ENCODE data around the gene MLXIP.
"Not testable (repeated sequence)": the region's sequence is repeated elsewhere in the genome, so short reads cannot be mapped to it uniquely, and the experiment has no call there.

The MLXIP gene

DNA sequence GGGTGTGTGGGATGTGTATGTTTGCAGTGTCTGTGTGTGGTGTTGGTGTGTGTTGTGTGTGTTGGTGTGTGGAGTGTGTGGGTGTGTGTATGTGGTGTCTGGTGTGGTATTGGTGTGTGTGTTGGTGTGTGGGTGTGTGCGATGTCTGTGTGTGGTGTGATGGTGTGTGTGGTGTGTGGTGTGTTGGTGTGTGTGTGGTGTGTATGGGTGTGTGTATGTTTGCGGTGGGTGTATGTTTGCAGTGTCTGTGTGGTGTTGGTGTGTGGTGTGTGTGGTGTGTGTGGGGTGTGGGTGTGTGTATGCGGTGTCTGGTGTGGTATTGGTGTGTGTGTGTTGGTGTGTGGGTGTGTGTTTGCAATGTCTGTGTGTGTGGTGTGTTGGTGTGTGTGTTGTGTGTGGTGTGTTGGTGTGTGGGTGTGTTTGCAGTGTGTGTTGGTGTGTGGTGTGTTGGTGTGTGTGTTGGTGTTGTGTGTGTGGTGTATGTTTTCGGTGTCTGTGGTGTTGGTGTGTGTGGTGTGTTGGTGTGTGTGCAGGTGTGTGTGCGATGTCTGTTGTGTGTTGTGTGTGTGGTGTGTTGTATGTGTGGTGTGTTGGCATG lies 15.7 kb downstream of the MLXIP start:
- no peak for FAIRE-seq
- DNase-seq (ENCODE audit: insufficient read length, low spot score): no peak

DNA sequence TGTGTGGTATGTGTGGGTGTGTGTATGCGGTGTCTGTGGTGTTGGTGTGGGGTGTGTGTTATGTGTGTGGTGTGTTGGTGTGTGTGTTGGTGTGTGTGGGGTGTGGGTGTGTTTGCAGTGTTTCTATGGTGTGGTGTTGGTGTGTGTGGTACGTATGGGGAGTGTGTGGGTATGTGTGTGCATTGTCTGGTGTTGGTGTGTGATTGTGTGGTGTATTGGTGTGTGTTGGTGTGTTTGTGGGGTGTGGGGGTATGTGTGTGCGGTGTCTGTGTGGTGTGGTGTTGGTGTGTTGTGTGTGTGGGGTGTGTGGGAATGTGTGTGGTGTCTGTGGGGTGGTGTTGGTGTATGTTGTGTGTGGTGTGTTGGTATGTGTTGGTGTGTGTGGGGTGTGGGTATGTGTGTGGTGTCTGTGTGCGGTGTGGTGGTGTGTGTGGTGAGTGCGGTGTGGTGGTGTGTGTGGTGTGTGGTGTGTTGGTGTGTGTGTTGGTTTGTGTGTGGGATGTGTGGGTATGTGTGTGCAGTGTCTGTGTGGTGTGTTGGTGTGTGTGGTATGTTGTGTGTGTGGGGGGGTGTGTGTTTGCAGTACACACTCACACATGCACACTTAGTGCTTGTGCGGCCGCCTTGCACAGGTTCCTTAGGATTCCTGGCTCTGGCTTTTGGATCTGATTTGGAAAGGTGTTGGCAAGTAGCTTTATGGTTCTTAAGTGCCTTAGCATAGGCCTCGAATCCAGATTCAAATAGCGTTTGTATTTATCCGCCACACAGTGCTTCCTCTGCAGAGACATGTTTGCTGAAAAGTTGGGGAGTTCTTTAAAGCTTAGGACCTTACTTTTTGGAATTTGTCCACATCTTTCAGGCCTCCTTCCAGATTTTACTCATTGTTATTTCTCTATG lies 16.4 kb downstream of the MLXIP start:
- DNase-seq (ENCODE audit: insufficient read length, low spot score): no peak
- FAIRE-seq: no peak

DNA sequence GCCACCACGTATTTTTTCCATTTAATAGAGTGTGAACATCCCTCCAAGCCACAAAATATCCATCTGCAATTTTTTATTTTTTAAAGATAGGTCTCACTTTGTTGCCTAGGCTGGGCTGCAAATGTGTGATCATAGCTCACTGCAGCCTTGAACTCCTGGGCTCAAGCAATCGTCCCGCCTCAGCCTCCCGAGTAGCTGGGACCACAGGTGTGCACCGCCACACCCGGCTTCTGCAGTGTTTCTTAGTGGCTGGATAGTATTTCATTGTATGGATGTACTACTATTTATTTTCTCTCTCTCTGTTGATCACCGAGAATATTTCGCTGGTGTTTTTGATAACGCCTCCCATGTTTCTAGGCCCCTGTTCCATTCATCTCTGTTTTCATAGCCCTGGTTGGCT lies 17.5 kb downstream of the MLXIP start:
- FAIRE-seq: no peak
- DNase-seq (ENCODE audit: insufficient read length, low spot score): no peak

DNA sequence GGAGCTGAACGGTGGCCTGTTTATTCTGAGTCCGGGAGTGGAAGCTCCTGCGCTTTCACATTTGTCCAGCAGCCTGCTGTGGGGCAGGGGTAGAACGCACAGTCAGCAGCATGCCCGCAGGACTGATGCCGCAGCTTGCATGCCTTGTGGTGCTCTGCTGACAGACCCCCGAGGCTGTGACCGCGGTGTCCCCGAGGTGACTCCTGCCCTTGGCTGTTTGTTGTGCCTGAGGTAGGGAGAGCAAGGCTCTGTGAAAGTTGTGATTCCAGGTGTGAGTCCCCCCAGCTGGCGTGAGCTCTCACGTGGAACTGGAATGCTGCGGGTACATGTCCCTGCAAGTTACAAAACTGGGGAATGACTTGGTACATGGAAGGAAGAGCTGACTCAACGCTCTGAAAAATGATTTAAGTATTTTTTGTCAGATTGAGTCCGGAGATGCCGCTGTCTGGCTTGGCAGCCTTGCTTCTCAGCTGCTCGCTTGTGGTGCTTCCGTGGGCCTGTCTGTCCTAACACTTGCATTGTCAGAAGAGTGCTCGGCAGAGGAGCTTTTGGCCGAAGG lies 18.1 kb downstream of the MLXIP start:
- DNase-seq (ENCODE audit: insufficient read length, low spot score) (no peak), FAIRE-seq (no peak)

DNA sequence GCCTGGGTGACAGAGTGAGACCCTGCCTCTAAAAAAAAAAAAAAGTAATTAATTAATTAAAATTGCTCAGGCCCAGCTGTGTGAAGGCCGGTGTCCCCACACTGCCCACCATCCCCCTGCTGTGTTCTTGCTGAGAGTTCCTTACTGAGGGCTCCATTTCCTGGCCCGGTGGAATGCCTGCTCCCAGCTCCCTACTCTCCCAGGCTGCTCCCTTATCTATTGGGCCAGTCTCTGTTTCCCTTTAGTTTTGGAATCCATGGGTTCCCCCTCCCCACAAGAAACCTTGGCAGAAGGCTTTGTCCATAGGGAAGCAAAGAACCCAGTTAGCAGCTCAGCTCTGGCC lies 19.0 kb downstream of the MLXIP start:
- FAIRE-seq (no peak), DNase-seq (ENCODE audit: insufficient read length, low spot score) (no peak)

DNA sequence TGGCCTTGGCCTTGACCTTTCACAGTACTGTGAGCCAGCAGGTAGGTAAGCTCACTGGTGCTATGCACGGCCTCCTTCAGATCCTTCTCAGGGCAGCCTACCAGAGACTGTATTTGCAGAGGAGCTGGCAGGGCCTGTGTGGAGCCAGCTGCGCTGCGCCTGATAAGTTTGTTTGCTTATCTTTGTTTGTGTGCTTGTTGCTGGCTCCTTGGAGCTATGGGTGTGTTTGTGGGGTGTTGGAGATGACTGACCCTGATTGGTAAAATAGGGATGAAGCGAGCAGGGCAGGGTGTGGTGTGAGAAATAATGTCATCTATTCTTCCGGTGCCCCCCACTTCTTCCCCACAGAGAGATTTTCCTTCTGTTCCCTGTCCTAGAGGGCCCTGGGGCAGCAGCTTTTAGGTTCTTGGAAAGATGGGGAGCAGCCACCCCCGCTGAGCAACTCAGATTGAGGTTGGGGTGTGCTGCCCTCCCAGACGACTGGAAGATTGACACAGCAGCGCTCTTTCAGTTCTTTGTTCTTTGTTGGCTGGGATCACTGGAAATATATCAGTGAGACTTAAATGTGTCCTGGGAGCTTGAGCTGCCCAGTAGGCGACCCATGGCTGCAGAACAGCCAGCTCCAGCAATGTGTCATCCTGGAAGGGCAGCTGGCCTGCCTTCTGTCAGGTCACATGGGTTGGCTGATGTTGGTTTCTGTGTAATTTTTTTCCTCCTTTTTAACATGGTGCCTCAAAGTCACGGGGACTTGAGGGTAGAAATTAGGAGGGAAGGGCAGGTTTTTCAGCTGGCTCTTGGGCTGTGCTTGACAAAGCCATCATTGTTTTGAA lies 19.6 kb downstream of the MLXIP start:
- no peak for FAIRE-seq
- no peak for DNase-seq (ENCODE audit: insufficient read length, low spot score)

DNA sequence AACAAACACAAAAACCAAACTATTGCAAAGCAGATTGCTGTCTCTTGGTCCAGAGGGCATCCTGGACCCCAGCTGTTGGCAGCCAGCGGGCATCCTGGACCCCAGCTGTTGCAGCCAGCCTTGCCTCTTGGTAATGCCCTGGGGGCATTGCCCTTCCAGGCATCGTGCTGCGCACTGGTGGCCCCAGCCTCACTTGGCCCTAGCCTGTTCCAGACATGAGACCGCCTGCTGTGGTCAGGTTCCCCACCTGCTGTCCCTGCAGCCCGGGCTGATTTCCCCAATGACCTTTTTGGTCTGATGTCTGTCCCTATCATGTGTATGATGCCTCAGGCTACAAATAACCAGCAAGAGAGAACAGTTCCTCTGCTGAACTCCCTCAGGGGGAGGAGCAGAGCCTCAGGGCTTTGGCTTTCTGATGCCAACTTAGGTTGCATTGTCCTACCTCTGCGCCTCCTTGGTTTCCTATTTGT lies 20.8 kb downstream of the MLXIP start:
- FAIRE-seq (no peak), DNase-seq (ENCODE audit: insufficient read length, low spot score) (no peak)

DNA sequence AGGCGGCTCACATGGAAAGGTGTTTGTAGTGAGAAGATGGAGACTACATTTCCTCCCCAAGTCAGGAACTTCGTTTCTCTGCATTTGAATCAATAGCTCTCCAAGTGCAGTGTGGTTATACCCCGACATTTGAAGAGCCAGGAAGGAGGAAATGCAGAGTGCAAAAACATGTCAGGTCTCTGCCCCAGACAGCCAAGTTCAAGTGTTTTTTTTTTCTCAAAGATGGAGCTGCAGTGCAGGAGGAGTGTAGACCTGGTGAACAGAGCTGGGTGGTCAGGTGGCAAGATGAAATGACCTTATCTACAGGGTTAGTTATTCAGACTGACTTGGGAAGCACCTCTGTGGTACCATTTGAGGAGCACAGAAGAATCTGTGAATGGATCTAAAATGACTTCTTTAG lies 21.3 kb downstream of the MLXIP start:
- FAIRE-seq (no peak), DNase-seq (ENCODE audit: insufficient read length, low spot score) (no peak)

DNA sequence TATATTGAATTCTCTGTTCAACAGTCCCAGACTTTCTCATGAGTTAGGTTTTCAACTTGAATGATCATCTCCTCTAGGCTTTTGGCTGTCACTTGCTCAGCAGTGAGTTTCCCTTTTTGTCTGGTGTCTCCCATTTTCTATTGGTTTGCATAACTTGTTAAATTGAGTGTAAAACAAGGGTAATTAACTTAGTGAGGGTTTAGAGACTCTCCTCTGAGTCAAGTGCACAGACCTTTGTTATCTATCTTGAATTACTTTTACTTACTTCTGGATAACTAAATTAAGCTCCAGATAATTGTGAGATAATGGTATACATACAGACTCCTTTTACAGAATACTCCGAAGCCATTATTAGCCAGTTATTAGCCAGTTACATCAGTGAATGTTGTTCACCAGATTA lies 22.0 kb downstream of the MLXIP start:
- FAIRE-seq: no peak
- no peak for DNase-seq (ENCODE audit: insufficient read length, low spot score)

DNA sequence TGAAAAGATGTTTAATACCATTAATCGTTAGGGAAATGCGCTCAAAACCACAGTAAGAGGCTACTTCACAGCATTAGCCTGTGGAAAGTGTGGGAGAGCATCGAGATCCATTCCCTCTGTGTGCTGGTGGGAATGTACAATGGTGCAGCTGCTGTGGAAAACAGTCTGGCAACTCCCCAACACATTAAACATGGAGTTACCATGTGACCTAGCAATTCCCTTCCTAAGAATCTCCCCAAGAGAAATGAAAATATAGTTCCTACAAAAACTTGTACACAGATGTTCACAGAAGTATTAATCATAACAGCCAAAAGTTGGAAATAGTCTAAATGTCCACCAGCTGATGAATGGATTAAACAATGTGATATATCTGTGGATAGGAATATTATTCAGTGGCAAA lies 23.8 kb downstream of the MLXIP start:
- no peak for DNase-seq (ENCODE audit: insufficient read length, low spot score)
- FAIRE-seq: no peak

DNA sequence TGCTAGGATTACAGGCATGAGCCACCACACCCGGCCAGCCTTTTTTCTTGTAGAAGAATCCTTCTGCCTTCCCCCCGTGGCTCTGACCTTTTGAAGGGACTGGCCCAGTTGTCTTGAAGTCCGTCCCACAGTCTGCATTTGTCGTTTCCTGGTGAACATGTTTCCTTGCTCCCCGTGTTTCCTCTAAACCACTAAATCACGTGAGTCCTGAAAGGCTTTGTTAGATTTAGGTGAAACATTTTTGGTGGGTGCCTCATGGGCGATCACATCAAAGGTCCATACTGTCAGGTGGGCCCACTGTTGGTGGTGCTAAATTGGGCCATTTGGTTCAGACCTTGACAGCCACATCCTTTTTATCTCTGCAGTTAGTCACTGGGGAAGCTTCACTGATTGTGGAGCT lies 26.3 kb downstream of the MLXIP start:
- FAIRE-seq (no peak), DNase-seq (ENCODE audit: insufficient read length, low spot score) (no peak)

DNA sequence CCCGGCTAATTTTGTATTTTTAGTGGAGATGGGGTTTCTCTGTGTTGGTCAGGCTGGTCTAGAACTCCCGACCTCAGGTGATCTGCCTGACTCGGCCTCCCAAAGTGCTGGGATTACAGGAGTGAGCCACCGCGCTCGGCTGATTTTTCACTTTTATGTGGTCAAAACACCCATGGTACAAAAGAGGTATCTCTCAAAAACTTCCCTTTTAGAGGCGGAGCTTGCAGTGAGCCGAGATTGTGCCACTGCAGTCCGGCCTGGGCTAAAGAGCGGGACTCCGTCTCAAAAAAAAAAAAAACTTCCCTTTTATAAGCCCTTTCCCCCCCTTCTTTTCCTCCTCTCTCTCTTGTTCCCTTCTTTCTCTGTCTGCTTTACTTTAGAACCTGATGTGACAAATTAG lies 26.9 kb downstream of the MLXIP start:
- not testable (repeated sequence) for DNase-seq (ENCODE audit: insufficient read length, low spot score); FAIRE-seq

DNA sequence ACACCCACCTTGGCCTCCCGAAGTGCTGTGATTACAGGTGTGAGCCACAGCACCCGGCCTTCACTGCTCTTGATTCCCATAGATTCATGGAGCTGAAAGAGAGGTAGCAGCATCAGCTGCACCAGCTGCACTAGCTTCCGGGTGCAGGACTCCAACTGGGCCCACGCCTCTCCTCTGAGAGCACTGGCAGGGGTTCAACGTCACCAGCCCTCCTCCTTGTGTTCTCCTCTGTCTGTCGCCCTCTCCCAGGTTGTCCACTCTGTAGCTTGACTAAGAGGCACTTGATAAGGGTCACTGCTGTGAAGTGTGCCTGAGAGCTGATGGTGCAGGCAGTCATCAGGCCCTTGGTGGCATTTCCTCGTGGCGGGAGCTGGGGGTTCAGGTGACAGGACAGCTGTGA lies 28.3 kb downstream of the MLXIP start:
- no peak for DNase-seq (ENCODE audit: insufficient read length, low spot score)
- FAIRE-seq: no peak

DNA sequence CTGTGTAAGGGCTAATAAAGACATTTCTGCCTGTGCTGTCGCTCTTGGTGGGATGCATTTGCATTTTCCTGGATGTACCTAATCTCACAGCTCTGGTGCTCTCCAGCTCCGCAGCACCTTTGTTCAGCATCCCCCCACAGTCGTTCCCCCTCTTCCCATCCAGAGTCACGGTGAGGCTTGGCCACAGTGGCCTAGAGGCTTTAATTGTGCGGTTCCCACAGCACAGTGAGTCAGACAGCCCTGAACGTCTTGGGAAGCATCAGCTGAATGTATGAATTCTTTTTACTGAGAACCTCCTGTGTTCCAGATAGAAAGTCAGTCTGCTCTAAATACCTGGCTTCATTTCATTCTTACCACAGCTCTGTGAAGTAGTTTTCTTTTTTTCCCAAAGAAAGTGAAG lies 28.7 kb downstream of the MLXIP start:
- FAIRE-seq (no peak), DNase-seq (ENCODE audit: insufficient read length, low spot score) (no peak)

DNA sequence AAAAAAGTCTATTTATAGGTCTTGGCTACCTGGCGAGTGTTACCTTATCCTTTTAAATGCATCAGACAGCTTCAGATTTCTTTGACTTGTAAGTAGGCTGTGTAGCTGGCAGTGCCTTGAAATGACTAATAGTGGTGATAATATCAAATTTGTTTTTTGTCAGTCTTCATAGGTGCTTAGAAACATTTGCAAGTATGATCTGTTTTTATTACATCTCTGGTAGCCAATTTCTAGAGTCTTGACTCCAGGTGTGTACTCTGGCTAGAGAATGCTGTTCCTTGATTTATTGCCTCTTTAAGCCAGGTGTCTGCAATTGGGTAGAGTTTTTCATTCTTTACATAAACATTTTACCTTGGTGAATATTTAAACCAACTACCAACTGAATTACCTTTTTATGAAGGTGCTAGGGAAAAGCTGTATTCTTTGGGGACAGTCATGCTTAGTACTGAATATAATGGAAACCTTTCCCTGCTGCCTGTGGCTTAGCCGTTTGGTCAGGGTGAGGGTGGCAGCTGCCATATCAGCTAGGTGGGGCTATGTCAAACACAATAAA lies 32.6 kb downstream of the MLXIP start:
- no peak for DNase-seq (ENCODE audit: insufficient read length, low spot score)
- FAIRE-seq: no peak

DNA sequence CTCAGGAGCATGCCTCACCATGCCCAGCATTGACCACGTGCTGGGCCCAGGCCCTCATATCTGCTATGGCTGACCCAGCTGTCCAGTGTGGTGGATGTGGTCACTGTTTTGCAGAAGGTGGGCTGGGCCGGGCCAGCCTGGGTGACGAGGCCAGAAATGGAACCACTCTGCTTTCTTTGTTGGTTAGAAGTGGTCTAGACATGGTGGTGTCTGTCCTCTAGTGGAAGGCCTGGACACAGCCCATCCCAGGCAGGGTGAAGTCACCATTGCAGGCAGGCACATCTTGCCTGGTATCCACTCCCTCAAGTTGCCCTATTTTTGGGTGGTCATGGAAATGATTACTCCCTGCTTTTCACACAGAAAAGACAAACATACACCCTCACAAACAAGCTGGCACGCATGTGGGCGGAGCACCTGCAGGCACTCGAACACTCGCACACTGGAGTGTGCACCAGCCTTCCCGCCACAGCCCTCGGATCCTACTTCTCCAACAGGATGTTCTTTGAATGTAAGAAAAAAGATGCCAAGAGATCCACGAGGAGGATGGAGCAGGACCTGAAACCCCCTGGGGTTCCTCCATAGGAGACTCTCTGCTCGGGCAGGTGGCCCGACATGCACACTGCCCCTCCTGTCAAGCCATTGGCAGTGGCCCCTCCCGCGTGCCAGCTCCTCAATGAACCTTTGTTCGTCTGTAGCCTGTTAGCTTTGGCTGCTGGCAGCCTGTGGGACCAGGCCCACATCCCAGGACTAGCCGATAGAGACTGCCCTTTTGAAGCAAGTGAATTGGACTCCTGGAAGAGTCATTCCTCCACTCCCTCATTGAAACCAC lies 38.4 kb downstream of the MLXIP start:
- FAIRE-seq (no peak), DNase-seq (ENCODE audit: insufficient read length, low spot score) (no peak)

DNA sequence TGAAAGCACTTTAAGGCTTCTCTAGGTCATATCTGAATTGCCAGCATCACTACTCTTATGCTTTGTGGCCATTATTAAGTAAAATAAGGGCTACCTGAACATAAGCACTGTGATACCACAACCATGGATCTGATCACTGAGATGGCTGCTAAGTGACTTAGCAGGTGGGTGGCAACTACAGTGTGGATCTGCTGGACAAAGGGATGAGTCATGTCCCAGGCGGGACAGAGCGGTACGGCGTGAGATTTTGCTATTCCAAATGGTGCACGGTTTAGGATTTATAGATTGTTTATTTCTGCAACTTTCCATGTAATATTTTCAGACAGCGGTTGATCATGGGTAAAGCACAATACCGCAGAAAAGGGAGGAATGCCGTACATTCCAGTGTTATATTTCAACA lies 39.4 kb downstream of the MLXIP start:
- no peak for FAIRE-seq
- no peak for DNase-seq (ENCODE audit: insufficient read length, low spot score)

DNA sequence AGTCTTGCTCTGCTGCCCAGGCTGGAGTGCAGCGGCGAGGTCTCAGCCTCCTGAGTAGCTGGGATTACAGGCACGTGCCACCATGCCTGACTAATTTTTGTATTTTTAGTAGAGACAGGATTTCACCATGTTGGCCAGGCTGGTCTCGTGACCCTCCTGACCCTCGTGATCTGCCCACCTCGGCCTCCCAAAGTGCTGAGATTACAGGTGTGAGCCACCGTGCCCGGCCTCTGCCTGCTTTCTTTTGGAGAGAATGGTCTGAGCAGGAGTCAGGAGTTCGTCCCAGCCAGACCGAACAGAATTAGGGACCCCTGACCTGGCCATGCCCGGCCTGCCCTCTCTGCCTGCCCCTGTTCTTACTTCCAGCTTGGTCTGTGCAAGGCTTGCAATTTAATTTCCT lies 42.8 kb downstream of the MLXIP start:
- FAIRE-seq: not testable (repeated sequence)

DNA sequence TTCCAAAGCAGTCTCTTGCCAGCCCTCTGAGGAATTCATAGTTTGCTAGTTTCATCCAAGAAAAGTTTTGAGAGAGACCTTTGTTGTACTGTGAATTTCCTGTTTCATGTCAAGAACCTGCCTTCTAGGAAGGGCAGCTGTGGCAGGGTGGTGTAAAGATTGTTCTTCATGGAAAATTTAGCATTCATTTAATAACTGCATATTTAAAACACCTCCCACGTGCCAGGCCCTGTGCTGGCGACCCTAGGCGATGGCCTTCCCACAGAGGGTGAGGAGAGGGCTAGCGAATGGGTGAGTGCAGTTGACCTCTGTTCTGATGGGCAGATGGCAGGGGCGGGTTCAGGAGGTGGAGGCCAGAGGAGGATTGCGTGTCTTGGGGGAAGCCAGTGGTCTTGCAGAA lies 43.2 kb downstream of the MLXIP start:
- DNase-seq (ENCODE audit: insufficient read length, low spot score): no peak
- FAIRE-seq: no peak

More for the DNA sequence above, 42.8 kb downstream of the MLXIP start:
- not testable (repeated sequence) for DNase-seq (ENCODE audit: insufficient read length, low spot score)

All from HTR-8/SVneo (cell line).